GM12891 (cell line): ENCODE results near the gene SMG6.
A peak's percentile ranks its signal among the peaks of the same experiment; 100 is the strongest.

Experiments used
- DNase-seq: peaks from one replicate; pipeline ENCODE4 v3.0.0; 2011; ENCODE audit warnings: low spot score; ENCODE audit not compliant: insufficient read length
- FAIRE-seq: peaks from 2 replicates; lab custom pipeline; 2011; peaks lifted over from hg19 to GRCh38; lab: Jason Lieb, UNC
- PAX5 ChIP-seq: IDR thresholded peaks from 2 replicates; pipeline ENCODE4 v1.6.1; 2011; ENCODE audit warnings: low read length, moderate library complexity, mild to moderate bottlenecking; ENCODE audit not compliant: insufficient read depth, severe bottlenecking
- POLR2A ChIP-seq: IDR thresholded peaks from 2 replicates; pipeline ENCODE4 v1.6.1; 2011; ENCODE audit warnings: low read depth, low read length, control low read depth
- POLR2AphosphoS5 ChIP-seq: IDR thresholded peaks from 2 replicates; pipeline ENCODE4 v1.6.1; 2011; ENCODE audit warnings: low read depth, low read length, control low read depth
- POU2F2 ChIP-seq: IDR thresholded peaks from 2 replicates; pipeline ENCODE4 v1.6.1; 2011; ENCODE audit warnings: low read depth, mild to moderate bottlenecking, control low read depth, low read length, moderate library complexity
- SPI1 ChIP-seq: IDR thresholded peaks from 2 replicates; pipeline ENCODE4 v1.6.1; 2011; ENCODE audit warnings: low read depth, low read length, control low read depth
- TAF1 ChIP-seq: IDR thresholded peaks from 2 replicates; pipeline ENCODE4 v1.6.1; 2011; ENCODE audit warnings: low read depth, low read length, control low read depth

The SMG6 gene

DNA sequence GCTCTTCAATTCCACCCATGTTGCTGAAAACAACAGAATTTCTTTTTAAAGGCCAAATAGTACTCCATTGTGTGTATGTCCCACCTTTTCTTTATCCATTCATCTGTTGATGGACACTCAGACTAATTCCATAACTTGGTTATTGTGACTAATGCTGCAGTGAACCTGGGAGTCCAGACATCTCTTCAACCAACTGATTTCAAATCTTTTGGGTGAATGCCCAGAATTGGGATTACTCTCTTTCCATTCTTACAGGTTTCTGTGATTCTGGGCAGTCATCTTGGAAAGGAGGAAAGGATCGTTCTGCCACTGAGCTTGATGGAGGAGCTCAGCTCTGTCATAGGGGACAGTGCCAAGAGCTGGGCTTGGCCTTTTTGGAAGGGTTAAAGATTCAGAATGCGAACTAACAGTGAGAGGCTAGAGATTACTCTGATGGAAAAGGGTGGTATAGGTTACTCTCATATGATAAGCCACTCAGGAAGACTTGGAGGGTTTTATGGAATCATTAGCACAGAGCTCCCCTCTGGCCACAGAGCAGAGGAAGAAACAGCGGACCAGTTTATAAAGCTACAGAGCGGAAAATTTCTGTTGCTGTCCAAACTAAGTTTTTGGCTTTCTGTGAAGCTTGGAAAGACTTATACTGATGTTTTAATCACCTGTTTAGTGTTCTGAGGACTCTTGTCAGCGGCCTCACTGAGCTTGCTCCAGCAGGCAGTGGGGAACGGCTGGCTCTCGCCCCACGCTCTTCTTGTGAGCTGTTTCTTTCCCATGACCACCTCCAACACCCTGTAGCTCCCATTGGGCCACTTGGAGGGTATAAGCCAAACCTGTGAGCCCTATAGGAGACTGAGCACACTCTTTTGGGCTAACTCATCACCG lies 200.4 kb downstream of the SMG6 start:
- TF ChIP-seq SPI1 (no peak), POU2F2 (no peak), POLR2A (no peak)
- DNase-seq (no peak), FAIRE-seq (no peak)

- TF ChIP-seq SPI1 (no peak), TAF1 (no peak), POLR2AphosphoS5 (no peak), PAX5 (no peak), POU2F2 (no peak), POLR2A (no peak)
- FAIRE-seq (no peak), DNase-seq (no peak)
Measured at GRCh38 chr17:2101448-2102257, 201.9 kb downstream of the SMG6 start.

DNA sequence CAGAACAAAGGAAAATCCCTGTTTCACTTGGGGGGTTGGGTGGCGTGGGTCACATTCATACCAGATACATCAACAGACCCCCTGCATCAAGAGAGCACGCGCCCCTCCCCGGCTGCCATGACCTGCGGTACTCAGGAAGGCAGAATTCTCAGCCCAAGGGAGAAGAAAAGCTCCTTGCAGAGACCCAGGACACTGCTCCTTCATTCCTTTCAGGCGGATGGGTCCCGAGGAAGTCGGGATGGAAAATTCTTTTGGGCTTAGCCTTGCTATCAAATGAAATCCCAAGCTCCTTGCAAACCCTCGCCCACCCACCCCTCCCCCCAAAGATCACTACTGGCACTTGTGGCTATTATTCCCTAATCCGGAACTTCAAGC lies 208.1 kb downstream of the SMG6 start:
- no peak for FAIRE-seq
- TF ChIP-seq SPI1 (no peak), POLR2A (no peak), POLR2AphosphoS5 (no peak), POU2F2 (no peak), PAX5 (no peak), TAF1 (no peak)
- DNase-seq: no peak

DNA sequence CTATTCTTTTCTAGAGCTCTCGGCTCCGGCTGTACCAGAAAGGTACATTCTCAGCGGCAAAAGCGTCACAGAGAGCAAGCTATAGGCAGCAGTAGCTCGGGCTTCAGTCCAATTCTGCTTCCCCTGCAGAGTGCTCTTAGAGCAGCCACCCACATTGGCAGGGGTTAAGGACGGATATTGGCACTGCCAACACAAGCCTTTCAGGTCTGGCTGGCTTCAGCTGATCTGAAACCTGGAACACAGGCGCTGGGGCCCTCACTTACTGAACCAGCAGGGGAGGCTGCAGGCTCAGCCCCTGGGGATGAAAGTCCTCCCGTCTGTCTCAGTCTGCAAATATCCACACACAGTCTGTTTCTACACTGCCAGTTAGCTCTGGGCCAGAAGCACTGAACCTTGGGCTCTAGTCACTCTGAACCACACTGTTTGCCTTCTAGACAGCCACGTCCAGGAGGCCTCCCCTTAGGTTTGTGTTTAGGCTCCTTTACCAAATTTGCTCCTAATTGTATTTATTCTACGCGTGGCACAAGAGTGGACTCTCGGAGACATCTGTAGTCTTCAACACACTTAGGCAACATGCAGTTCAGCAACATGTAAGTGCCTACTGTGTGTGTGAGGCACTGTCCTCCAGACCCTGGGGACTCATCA lies 208.6 kb downstream of the SMG6 start:
- DNase-seq: no peak
- FAIRE-seq: peak; percentile 61
- no peak for TF ChIP-seq POLR2A
- no peak for TF ChIP-seq SPI1
- TF ChIP-seq TAF1: no peak
- TF ChIP-seq POU2F2: 0 out of 2 replicates have a peak, but pooled peaks have one; percentile 16

- FAIRE-seq (no peak), DNase-seq (no peak)
- TF ChIP-seq POU2F2 (no peak), SPI1 (no peak), PAX5 (no peak), POLR2AphosphoS5 (no peak), POLR2A (no peak), TAF1 (no peak)
Measured at GRCh38 chr17:2093349-2093748, 210.2 kb downstream of the SMG6 start.

GRCh38 chr17:2092253-2092652 lies 211.3 kb downstream of the SMG6 start:
- TF ChIP-seq POLR2AphosphoS5: no peak
- TF ChIP-seq POU2F2: no peak
- TF ChIP-seq SPI1: no peak
- no peak for TF ChIP-seq PAX5
- TF ChIP-seq TAF1: no peak
- TF ChIP-seq POLR2A: no peak
- no peak for DNase-seq
- peak; percentile 5 for FAIRE-seq

DNA sequence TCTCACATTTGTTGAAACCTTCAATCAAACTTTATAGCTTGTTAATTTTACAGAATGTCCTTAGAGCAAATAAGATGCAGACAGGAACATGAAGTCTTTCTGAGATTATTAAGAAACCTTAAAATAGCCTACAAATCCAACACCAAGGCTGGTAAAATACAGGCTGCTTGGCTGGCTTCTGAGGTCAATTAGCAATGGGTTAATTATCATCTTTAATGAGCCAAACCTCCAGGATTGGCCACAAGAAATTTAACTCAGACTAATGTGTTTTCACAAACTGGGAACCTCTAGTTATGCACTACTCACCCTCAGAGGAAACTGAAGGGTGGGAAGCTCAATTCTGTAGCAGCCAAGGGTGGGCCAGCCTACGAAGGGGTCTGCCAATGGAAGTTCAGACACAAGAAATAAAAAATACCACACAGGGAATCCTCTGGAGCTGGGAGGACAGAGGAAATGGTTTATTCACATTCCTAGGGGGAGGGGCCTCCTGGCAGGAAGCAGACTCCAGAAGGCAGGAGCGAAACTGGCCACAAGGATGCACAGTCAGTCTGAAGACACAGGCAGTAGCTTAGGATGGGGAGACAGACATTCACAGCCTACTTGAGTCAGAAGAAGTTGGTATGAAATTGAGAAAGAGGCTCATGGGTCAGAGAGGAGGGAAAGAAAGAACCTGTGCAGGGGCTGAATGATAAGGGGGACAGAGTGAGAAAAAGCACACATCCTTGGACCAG lies 212.6 kb downstream of the SMG6 start:
- FAIRE-seq (peak; percentile 62), DNase-seq (no peak)
- peak; percentile 72 for TF ChIP-seq POLR2A
- TF ChIP-seq POU2F2: no peak; the same call in 1 of the 2 replicates
- peak; percentile 76; the same call in 1 of the 2 replicates for TF ChIP-seq POLR2AphosphoS5
- TF ChIP-seq SPI1: no peak

- FAIRE-seq (peak; percentile 94), DNase-seq (no peak)
- TF ChIP-seq POU2F2: peak; percentile 59; the same call in 1 of the 2 replicates
- 0 out of 2 replicates have a peak, but pooled peaks have one; percentile 48 for TF ChIP-seq POLR2A
- TF ChIP-seq POLR2AphosphoS5: peak; percentile 78
- TF ChIP-seq TAF1: no peak
Measured at GRCh38 chr17:2090210-2090641, 213.4 kb downstream of the SMG6 start.

DNA sequence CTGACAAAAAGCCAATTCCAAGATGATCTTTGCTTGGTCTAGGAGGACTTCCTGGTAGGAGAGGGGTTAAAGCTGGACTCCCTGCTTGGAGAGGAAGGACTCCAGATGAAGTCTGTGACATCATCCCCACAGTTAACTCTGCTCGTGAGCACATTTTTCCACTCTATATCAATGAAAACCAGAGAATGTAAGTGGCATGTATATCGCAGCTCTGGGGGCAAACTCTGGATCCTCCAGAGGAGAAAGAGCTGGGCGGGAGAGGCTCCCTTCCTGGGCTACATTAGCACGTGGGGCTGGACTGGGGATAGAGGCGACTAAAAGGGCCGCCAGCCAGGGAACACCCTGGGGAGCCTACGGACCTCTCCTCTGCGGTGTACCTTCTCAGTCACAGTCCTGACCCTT lies 214.6 kb downstream of the SMG6 start:
- peak; percentile 82 for FAIRE-seq
- DNase-seq: no peak
- no peak for TF ChIP-seq PAX5
